Fibroblast of skin of abdomen (primary cell): ENCODE measurements around the gene SYT3. TPM values are rescaled to one million over a fixed set of nuclear protein-coding genes. Genes with fewer than 3 reads are reported as not detected.
A peak's percentile ranks its signal among the peaks of the same experiment; 100 is the strongest.

Experiments used
- DNase-seq: peaks from one replicate; pipeline ENCODE4 v3.0.0-alpha.2; 2013
- polyA plus RNA-seq, 2 experiments: library from polyadenylated mRNA; unstranded; fragments of 120-200 nt; gene quantifications; one replicate each; pipeline ENCODE4 v1.2.1, GENCODE V29; 2013; ENCODE audit not compliant: insufficient read length in 2 of 2

Gene SYT3
- 0.17 TPM for polyA plus RNA-seq (2013, experiment 1 of 2; ENCODE audit: insufficient read length)
- polyA plus RNA-seq (2013, experiment 2 of 2; ENCODE audit: insufficient read length) = 0.22 TPM

- peak; percentile 31 for DNase-seq
Observed at GRCh38 chr19:50639121-50640112, at the start of gene SYT3. Gene SYT3, minus strand, starts transcription at chr19:50639881. Its CDS starts 2,470 bp downstream, at chr19:50637411.

GRCh38 chr19:50688766-50689165 is 49.1 kb upstream of the SYT3 start:
- no peak for DNase-seq

DNA sequence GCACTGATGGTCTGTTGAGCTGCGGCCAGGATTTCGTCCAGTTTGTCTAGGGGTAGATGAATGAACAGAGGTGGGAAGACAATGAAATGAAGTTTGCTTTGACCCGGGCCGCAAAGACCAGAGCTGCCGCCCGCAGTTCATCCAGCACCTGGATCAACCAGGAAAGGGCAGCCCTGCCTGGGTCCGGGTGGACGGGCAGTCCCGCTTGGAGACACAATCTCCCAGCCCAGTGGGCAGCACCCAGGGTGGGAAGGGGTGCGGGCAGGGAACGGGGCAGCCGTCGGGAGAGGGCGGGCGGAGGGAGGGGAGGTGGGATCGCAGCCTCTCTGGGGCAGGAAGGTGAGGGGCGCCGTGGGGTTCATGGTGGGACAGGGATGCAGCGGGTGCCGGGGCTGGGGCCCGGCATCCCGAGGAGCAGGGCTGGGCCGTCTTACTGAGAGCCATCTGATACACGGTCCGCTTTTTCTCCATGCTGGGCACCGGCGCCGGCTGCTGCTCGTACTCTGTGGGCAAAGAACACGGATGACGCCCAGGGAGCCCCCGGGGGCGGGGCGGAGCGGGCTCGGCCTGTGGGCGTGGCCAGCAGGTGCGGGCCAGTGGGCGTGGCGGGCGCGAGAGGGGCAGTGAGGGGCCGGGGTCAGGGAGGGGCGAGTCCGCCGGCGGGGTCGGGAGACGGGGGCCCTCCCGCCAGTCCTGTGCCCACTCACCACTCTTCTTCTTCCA is 46.8 kb upstream of the SYT3 start:
- no peak for DNase-seq

GRCh38 chr19:50679177-50680125 is 39.8 kb upstream of the SYT3 start:
- peak; percentile 60 for DNase-seq

DNA sequence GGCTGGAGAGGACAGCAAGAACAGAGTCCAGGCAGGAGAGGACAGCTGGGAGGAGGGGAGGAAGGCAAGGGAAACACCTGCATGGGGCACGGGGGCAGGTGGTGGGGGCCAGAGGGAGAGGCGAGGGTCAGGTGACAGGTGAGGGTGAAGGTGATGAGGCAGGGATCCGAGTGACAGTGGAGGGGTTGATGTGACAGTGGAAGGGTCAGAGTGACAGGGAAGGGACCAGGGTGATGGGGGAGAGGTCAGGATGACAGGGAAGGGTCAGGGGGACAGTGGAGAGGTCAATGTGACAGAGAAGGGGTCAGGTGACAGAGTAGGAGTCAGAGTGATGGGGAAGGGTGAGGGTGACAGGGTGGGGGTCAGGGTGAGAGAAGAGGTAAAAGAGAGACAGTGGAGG is 38.6 kb upstream of the SYT3 start:
- DNase-seq = no peak

DNA sequence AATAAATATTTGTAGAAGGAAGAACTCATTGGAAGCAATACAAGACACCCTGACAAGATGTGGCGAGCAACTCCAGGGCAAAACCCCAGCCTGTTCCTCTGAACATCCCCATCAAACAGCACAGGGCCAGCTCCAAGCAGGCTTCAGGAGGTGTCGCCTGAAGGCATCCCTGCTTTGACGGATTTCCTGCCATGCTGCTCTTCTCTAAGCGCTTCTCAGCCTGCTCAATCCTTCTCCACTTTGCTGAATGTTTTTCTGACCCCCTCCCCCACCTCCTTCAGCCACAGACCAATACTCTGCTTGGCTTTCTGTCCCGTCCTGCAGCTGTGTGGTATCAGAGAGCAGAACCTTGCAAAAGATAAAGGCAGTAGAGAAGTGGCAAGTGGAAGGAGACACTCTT is 38.0 kb upstream of the SYT3 start:
- no peak for DNase-seq

- DNase-seq = no peak
Observed at GRCh38 chr19:50676625-50677197, 37.0 kb upstream of the SYT3 start.

DNA sequence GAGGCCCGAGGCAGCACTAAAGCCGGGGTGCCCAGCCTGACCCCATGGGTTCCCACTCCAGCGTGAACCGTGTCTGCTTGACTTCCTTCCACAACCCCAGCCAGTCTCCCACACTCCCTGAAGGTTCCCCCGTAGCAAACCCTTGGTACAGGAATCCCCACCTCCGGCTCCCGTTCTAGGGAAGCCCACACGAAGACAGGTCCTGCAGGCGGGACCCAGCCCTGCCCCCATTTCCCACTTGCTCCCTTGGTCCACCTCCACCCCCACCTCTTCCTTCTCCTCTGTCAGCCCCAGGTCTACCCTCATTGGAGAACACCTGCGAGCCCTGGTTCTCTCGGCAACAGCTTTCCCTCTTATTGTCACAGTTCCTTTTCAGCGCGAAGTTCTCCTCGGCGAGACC is 33.4 kb upstream of the SYT3 start:
- no peak for DNase-seq

GRCh38 chr19:50670102-50670380 is 30.4 kb upstream of the SYT3 start:
- DNase-seq = no peak

- DNase-seq = peak; percentile 6
Observed at GRCh38 chr19:50669302-50670101, 29.8 kb upstream of the SYT3 start.

- no peak for DNase-seq
Observed at GRCh38 chr19:50668879-50669278, 29.2 kb upstream of the SYT3 start.

- DNase-seq = no peak
Observed at GRCh38 chr19:50668416-50668815, 28.7 kb upstream of the SYT3 start.

DNA sequence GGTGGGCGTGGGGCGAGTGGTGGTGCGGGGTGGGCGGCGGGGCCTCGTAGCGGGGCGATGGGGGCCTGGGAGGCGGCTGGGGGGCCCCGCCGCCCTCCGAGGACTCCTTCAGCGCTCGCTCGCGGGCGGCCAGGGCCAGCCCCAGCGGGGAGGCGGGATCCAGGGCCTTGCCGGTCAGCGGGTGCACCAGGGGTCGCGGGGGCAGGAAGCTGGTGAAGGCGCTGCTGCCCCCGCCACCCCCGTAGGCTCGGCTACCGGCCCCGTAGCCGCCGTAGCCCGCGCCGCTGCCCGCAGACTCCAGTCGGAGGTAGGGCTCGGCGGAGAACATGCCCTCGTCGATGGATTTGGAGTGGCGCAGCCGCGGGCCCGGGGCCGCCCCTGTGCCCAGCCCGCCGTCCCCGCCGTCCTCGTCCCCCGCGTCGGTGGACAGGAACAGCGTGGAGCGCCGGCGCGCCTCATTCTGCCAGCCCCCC is 28.1 kb upstream of the SYT3 start:
- no peak for DNase-seq

DNA sequence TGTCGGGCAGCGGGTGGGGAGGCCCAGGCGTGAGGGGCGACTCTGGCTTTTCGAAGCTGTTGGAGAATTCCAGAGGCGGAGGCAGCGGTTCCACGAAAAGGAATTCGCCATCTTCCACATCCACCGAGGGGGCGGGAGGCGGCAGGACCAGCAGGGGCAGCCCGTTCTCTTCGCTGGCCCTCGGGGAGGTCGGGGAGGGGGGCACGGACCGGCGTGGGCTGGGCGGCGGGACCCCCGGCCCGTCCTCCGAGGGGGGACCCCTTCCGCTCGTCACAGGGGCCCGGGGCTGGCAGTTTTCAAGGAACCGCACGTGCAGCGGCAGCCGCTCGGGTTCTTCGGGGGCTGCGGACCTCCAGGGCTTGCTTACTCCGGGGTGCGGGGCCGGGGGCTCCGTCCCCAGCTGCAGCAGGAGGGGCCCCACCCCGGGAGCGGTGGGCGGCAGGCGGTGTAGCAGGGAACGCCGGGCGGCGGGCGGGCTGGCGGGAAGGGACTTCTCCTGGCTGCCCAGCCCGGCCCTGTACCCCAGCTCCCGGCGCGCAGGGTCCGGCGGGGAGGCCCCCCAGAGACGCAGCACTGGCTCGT is 27.6 kb upstream of the SYT3 start:
- no peak for DNase-seq

GRCh38 chr19:50666346-50667176 is 26.9 kb upstream of the SYT3 start:
- DNase-seq = no peak

- no peak for DNase-seq
Observed at GRCh38 chr19:50664204-50664603, 24.5 kb upstream of the SYT3 start.

DNA sequence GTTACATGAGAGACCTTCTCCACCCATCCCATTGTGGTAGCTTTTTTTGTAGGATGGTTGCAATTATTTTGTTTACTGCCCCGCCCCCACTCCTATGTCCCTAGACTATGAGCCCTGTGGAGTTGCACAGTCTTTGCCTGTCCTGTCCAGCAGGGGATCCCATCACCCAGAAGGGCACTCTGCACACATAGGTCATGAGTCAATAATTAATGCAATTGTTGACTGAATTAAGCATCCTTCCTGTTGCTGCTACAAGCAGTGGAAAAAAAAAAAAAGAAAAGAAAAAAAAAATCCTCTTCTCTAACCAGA is 23.8 kb upstream of the SYT3 start:
- no peak for DNase-seq

- DNase-seq = no peak
Observed at GRCh38 chr19:50662651-50663481, 23.2 kb upstream of the SYT3 start.
